GM18858 (cell line): ENCODE results near the gene TMC8.

Experiments
- ATAC-seq: cut with Tn5 transposase; IDR thresholded peaks from one replicate; pipeline ENCODE4 v1.9.1; 2021; ENCODE audit not compliant: unreplicated experiment

TMC8 gene

GRCh38 chr17:78124081-78124835 is 6.3 kb upstream of the TMC8 start:
- ATAC-seq, result no peak

- ATAC-seq, result no peak
These were observed 5.8 kb upstream of the TMC8 start for GRCh38 chr17:78124836-78125137.

GRCh38 chr17:78125138-78125913 is 5.2 kb upstream of the TMC8 start:
- ATAC-seq, result no peak

- no peak for ATAC-seq
These were observed 4.3 kb upstream of the TMC8 start for GRCh38 chr17:78125976-78126894.

GRCh38 chr17:78126895-78127238 is 3.7 kb upstream of the TMC8 start:
- ATAC-seq, result no peak

GRCh38 chr17:78127239-78127887 is 3.2 kb upstream of the TMC8 start:
- ATAC-seq, result no peak

GRCh38 chr17:78127888-78128550 is 2.6 kb upstream of the TMC8 start:
- ATAC-seq, result no peak

GRCh38 chr17:78128551-78129350 is 1.8 kb upstream of the TMC8 start, which contains the start of gene TMC6:
Gene TMC6 (minus strand): TSS chr17:78128755. CDS start chr17:78126832, 1,923 bp downstream.
- ATAC-seq, result no peak

GRCh38 chr17:78129351-78130089 is 1.1 kb upstream of the TMC8 start:
- ATAC-seq, result no peak

GRCh38 chr17:78130090-78130436 is 508 bp upstream of the TMC8 start:
- ATAC-seq, result no peak

- ATAC-seq, result no peak
These were observed 857 bp downstream of the TMC8 start for GRCh38 chr17:78131172-78132083.

GRCh38 chr17:78132084-78132676 is 1.6 kb downstream of the TMC8 start:
- ATAC-seq, result no peak

GRCh38 chr17:78132767-78133178 is 2.2 kb downstream of the TMC8 start:
- no peak for ATAC-seq

- no peak for ATAC-seq
These were observed 2.8 kb downstream of the TMC8 start for GRCh38 chr17:78133179-78133951.

- no peak for ATAC-seq
These were observed 3.7 kb downstream of the TMC8 start for GRCh38 chr17:78133971-78134898.

GRCh38 chr17:78134899-78135385 is 4.4 kb downstream of the TMC8 start:
- no peak for ATAC-seq
